ENCODE data around the gene EFCAB5.
"Not testable (repeated sequence)": the region's sequence is repeated elsewhere in the genome, so short reads cannot be mapped to it uniquely, and the experiment has no call there.

Gene EFCAB5

DNA sequence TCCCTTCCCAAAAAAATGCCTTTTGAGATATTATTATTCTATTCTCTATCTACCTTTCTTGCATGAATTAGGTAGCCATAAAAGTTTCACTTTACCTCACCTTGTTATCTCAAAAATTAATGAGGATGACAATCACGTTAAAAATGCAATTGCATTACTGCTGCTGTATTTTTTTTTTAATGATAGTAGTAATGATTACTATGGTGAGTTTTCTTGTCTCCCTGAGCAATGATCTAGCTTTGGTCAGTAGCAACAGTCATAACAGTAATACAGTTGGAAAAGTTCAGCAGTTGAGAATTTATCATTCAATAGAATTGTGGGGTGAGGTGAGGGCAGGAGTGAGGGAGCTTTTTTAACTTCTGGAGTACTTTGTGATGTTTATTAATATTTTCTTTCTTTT lies at the start of gene EFCAB5:
Gene EFCAB5, plus strand, starts transcription at position 301 of the 400 bp plus-strand sequence. CDS start 163 bp downstream, outside the sequence.
- no peak for DNase-seq

DNA sequence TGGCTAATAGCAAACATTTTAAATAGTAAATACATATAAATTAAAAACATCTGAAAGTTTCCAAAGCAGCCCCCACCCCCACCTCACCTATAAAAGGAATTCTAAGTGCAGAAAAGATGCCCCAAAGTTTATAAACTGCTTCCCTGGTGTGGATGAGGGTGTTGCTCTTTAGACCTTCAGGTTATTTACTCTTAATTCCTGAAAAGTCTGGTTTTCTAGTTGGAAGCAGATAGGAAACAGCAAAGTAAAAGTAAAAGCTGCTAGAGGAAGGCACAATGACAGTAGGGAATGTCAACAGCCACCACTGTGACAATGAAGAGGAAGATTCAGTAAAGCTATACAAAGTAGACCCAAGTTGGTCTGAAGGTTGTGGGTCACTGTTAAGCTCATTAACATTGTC lies 49.2 kb upstream of the EFCAB5 start:
- no peak for DNase-seq

DNA sequence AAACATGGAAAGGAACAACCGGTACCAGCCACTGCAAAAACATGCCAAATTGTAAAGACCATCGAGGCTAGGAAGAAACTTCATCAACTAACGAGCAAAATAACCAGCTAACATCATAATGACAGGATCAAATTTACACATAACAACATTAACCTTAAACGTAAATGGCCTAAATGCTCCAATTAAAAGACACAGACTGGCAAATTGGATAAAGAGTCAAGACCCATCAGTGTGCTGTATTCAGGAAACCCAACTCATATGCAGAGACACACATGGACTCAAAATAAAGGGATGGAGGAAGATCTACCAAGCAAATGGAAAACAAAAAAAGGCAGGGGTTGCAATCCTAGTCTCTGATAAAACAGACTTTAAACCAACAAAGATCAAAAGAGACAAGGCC lies 44.3 kb upstream of the EFCAB5 start:
- not testable (repeated sequence) for DNase-seq

DNA sequence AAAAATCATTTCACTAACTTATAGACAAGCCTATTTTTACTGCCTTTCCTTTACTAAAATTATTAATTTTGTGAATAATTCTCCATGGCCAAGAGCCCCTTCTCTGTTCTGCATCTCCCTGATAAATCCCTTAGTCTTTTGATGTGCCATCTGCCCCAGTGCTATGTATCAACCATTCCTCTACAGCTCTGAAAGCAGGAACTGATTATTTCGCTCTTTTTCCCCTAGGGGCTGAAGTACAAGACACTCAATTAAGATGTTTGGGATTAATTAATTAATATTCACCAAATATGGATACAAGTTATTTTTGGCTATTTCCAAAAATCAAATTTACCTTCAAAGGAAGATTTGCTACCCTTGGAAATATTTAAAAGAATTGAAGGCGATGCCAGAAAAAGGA lies 38.0 kb upstream of the EFCAB5 start:
- no peak for DNase-seq

DNA sequence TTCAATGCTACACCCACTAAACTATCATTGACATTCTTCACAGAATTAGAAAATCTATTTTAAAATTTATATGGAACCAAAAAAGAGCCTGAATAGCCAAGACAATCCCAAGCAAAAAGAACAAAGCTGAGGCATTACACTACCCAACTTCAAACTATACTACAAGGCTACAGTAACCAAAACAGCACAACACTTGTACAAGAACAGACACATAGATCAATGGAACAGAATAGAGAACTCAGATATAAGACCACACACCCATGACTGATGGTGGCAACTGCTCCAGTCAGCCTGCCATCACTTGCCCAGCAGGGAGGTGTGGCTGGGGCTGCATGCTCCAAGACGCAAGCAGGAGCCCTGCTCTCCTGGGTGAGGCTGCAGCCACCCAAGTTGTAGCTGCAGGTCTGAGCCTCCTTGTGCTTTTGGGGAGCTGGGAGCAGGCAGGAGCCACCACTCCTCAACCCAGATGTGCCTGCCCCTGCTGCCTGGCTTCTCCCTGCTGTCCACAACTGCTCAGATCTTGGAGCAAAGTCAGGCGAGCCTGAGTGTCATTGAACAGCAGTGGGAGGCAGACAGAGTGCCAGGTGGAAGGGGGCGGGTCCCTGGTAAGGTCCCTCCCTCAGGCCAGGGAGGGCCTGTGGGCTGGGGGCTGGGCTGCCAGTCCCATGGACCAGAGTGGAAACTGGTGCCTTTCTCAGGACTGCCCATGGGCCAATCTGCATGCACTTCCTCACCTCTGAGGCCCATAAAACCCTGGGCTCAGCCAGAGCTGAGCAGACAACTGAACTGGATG lies 36.2 kb upstream of the EFCAB5 start:
- DNase-seq, result no peak

DNA sequence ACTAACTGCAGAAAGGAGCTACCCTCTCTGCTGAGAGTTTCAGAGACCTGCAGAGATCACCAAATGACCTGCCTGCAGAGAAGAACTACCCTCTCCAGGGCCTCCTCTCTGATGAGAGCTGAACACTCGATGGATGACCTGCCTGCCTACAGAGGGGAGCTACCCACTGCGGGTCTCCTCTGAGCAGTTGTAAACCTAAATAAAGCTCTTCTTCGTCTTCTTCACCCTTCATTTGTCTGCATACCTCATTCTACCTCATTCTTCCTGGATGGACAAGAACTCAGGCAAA lies 35.6 kb upstream of the EFCAB5 start:
- no peak for DNase-seq

DNA sequence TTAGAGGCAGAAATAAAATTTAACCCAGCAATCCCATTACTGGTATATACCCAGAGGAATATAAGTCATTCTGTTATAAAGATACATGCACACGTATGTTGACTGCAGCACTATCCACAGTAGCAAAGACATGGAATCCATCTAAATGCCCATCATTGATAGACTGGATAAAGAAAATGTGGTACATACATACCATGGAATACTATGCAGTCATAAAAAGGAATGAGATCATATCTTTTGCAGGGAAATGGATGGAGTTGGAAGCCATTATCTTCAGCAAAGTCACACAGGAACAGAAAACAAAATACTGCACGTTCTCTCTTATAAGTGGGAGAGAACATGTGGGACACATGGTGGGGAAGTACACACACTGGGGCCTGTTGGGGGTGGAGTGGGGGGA lies 34.5 kb upstream of the EFCAB5 start:
- no peak for DNase-seq

DNA sequence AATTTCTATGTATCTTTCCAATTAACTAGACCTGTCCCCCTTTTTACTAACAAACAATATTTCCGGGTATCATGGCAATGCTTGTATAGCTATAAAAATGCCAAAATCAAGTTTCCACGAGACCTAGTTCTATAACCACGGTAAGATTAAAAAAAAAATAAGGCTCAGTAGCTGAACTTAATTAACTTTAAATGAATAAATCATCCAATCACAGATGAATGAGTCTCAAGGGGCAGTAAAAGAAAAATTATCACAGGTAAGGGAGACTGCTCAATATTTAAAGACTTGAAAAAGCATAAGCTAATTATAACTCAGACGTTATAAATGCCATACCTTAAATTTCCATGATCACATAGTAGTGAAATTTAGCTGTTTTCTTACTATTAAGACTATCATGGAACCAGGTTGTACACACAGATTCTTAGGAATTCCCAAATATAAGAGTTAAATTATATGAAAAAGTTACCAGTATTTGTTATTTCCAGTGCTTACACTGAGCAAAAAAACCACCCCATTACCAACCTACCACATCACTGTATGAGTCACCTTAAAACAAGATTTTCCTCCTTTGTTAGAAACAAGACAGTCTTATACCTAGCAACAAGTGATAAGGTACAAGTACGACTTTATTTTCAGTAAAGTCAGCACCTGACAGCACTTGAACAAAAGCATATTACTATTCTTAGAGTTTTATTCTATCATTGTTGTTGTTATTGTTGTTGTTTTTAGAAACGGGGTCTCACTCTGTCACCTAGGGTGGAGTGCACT lies 32.0 kb upstream of the EFCAB5 start:
- no peak for DNase-seq

DNA sequence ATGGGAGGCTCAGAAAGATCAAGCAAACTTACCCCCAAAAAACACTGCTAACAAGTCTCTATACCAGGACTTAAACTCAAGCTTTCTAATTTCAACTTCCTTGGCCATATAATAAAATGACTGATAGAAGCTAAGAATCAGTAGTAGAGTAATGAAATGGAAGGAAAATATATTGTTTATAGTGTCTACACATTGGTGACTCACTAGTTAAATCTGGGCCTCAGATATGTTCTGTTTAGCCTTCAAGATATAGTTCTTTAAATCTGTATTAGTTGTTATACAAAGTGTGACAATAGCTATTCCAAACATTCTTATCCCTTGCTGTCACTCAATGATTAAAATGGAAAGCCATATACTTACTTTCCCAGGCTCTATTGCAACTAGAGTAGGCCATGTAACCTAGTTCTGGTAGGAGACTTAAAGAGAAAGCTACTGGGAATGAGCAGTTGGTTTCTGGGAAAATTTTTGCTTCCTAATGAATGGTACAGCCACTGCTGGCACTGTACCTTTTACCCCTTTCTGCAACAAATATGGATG lies 29.7 kb upstream of the EFCAB5 start:
- DNase-seq, result no peak

DNA sequence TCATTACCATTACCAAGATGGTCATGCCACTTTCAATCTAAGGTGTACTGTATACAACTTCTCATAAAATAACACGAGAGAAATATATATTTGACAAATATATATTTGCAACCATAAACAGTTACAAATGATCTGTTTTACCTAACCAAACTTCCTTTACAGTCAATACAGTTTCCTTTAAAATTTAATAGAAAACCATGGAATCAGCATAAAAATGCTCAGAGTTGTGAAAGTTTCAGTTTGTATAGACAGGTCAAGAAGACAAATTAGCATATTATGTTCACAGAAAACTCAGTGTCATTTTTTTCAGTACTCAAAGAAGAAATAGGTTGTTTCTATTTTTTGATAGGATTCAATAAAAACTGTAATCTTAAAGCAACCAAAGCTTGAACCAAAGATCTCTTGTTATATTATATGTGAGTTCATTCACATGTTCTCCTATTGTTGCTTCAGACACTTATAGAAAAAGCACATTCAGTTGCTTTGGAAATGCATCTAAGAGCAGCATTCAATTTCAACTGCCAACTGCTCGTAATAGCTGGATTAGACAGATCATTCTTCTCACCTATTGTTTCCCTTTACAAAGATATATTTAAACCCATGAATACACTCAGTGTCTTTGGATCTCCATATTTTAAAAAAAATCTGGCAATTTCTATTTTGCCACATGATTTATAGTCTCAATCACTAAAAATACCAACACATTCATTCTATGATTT lies 26.5 kb upstream of the EFCAB5 start:
- DNase-seq, result no peak

DNA sequence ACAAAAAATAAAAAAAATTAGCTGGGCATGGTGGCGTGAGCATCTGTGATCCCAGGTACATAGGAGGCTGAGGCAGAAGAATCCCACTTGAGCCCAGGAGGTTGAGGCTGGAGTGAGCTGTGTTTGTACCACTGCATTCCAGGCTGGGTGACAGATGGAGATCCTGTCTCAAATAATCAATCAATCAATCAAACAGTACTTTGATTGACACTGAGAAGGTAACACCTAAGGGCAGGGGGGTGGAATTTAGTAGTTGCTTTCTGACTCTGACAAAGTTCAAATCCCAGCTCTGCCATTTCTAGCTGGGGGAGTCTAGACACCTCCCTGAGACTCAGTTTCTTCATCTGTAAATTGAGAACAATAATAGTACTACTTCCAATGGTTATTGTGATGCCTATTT lies 23.4 kb upstream of the EFCAB5 start:
- no peak for DNase-seq

DNA sequence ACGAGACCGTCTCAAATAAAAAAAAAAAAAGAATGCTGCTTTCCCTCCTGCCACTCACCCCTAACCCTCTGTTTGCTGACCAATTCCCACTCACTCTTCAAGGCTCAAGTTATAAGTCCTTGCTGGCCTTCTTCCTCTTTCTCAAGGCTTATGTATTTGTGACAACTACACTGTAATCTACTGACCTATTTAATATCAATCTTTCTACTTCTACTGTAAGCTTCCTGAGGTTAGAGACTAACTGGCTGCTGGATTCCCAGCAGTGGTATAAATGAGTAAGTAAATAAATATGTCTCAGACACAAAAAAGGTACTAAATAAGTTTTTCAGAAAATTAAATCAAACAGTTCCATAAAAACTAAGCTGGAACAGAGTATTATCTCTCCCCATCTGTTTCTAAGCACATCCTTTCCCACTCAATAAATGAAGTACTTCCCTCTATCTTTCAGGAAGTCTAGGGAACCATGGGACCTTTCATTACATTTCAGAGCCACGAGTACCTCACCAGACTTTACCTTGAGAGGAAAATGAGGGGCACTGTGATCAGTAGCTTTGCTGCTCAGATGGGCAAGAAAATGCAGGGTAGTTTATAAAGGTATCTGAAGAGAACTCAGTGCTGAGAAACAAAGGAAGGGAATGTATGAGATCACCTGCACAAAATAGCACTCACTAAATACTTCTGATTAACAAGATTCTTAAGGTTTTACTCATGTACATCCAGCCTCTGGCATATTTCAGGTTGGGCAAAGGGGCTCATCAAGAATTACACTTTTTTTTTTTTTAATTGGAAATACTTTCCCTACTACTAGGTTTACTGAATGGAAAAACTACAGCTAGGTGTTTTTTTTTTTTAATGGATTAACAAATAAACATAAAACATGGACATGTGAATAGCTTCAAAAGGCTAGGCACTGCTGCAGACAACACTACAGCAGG lies 22.2 kb upstream of the EFCAB5 start:
- DNase-seq, result peak; percentile 30 to 55

DNA sequence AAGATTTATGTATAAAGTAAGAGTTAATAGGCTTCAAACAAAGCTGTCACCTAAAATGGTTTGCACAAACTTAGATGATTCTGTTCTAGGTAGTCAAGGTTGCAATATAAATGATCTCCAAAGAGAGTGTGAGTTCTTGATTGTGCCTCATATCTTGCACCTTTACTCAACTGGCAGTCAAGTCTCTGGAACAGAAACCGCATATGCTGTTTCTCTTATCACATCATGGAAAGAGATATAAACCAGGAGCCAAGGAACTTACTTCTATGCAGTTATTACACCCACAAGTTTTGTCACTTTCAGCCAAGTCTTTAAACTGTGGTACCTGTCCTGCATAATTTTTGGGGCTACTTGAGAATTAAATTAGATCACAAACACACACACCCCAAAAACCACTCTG lies 16.6 kb upstream of the EFCAB5 start:
- no peak for DNase-seq

DNA sequence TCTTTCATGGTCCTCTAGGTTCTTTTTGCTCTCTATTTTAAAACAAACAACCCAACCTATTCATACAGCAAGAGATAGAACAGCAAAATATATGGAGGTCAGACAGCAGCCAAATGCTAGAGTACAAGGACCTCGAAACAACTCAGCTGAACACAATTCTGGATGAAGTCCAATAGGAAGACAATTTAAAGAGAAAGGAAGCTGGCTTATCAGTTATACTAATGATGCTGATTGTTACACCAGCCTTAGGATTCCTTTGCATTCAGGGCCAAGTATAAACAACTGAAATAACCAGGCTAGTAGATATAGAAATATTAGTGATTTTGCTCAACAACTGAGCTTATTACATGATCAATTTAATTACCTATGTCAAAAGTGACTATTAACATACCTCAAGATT lies 13.9 kb upstream of the EFCAB5 start:
- no peak for DNase-seq

DNA sequence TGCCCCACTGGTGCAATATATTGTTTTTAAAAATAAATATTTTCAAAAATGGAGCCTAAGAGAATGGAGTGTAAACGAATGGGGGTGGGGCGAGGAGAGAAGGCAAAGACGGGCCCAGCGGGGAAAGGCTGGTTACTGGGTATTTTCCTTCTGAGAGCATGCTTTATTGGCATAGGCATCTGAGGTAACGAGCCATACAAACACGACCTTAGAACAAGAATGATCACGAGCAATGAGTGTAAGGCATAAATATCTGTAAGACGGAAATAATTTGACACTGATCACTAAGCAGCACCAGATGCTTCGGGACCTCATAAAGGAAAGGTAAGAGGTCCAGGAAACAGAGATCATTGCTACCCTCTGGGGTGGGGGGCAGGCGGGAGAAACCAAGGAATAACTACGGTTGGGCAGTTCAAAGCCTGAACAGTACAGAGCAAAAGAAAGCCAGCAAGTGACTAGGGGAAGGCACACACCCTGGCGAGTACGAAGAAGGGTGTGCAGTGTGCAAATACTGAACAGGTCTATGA lies 12.4 kb upstream of the EFCAB5 start:
- peak in 1 of 2 experiments; percentile 47 for DNase-seq

DNA sequence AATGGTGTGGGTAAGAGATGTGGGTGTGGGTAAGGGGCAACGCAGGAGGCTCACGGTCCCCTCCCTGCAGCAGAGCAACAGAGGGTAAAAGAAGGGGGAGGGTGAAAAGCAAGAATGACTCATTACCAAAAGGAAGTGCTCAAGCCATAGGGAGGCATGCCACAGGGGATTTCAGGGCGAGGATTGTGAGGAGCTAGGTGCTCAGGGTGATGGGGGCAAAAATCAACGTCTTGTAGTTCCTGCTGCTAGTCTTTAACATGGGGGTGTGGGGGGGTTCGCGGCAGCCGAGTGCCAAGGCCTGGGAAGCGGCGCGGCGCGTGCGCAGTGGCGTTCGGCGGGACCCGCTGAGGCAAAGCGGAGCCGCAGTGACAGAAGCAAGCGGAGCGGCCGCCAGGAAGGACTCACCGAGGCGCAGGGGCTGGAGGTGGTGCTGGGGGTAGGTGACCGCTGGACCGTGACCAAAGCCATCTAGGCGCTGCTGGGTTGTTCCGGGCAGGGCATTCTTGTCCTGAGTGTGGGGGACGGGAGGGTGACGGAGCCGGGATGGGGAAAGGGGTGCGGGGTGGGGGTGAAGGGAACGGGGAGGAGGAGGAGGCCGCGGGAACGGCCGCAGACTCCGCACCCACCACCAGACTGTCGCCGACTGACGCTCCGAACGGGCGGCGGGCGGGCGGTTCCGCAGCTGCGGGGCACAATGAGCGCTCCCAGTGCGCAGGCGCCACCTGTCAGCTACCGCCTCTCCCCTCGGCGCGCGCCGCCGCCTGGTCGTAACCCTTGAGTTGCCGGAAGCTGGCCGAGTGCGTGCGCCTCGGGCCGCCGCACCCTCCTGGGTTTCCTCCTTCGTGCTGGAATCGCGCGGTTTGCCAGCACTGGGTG lies 11.7 kb upstream of the EFCAB5 start, which contains the start of gene SSH2:
Gene SSH2, minus strand, starts transcription at position 696 of the 876 bp plus-strand sequence. Its CDS starts 228 bp downstream, at position 468.
- peak; percentile 76 to 91 for DNase-seq

DNA sequence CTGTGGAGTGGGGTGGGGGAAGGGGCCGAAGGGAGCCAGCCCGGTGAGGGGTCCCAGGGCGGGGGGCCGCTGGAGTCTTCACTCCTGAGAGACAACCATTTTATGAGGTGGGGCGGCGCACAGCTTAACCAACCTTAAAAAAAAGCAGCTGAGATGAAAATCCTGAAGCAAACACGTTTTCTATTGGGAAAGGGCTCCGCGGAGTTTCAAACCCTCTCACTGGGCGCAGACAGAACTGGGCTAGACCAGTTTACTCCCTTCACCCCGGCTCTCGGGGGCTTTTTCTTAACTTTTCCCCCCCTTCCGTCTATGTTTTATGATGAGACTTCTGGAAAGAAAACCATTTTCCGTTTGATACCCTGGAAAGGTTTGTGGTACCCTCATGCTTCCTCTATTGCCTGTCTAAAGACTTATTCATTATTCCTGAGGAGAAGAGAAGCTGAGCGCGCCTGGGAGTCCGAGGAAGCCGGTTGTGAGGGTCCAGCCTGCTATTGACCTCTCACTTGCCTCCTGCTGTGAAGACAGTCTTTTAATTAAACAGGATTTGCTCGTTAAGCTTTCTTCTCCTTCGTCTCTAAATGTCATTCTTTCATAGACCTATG lies 10.9 kb upstream of the EFCAB5 start:
- peak in 1 of 2 experiments; percentile 65 for DNase-seq

DNA sequence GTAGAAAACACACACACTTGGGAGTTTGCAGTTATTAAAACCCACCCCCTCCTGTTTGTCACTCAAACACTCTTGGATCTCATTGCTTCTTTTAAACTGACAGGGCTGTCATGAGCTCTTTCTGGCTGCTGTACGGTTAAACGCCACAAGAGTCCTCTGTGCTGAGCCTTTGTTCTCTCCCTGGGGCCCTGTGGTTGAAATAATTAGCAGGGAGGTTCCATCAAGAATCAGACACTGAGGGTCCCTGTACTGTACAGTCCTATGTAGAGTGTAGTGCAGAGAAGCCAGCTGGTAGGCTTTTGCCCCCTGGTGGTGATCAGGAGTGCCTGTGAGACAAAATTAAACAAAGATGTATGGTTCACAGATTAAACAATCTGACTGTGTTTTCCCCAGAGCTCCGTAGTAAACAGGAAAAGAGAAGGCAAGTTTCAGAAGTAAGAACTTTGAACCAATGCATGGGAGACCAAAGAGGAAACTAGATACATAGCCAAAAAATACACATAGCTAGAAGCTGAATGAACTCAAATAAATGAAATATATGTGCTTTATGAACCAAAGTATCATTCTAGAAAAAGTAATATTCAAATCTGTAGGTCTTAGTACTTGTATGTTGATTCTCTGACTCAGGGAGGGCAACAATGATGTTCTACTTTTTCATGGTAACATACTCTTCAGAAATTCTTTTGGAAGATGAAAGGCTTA lies 10.1 kb upstream of the EFCAB5 start:
- peak; percentile 32 to 90 for DNase-seq

DNA sequence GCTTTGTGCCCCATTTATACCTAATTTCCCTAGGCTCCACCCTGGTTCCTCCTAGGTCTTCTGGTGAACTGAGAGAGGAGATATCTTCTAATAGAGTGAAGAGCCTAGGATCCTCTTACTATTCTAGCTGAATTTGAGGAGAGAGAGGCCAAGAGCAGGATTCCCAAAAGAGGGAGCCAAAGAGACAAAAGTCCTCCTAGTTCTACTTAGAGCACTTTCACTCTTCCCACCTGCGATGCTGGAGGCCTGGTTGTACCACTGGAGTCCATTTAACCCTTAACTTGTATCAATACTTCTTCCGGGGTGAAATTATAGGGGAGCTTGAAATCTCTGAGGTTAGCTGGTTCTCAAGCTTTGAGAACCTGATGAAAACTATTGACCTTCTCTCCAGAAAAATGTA lies 8.1 kb upstream of the EFCAB5 start:
- DNase-seq, result peak in 1 of 2 experiments; percentile 57

DNA sequence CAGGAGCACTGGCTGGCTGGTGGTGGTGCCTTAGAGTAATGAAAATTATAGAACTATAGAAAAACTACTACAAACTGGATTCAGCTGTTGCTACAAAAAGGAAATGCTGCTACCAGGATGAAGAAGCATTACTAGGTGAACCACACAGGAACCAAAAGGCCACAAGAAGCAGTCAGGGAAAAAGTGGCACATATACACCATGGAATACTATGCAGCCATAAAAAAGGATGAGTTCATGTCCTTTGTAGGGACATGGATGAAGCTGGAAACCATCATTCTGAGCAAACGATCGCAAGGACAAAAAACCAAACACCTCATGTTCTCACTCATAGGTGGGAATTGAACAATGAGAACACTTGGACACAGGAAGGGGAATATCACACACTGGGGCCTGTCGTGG lies 5.5 kb upstream of the EFCAB5 start:
- not testable (repeated sequence) for DNase-seq
